IPS-15b (cell line): Measurements from ENCODE around the gene PTPRZ1.

Experiments
- H3K27me3 ChIP-seq: one replicate; pipeline ENCODE4 v1.6.1; 2013; ENCODE audit warnings: low read length; ENCODE audit not compliant: control insufficient read depth, insufficient read depth
- H3K36me3 ChIP-seq: one replicate; pipeline ENCODE4 v1.6.1; 2013; ENCODE audit warnings: low read length; ENCODE audit not compliant: control insufficient read depth, insufficient read depth
- H3K4me1 ChIP-seq: one replicate; pipeline ENCODE4 v1.6.1; 2013; ENCODE audit warnings: mild to moderate bottlenecking, low read length; ENCODE audit not compliant: control insufficient read depth, insufficient read depth
- H3K4me3 ChIP-seq: one replicate; pipeline ENCODE4 v1.5.1; 2013; ENCODE audit warnings: low read depth, low read length
- H3K9ac ChIP-seq: one replicate; pipeline ENCODE4 v1.6.1; 2013; ENCODE audit warnings: low read depth, mild to moderate bottlenecking, low read length
- H3K9me3 ChIP-seq: one replicate; pipeline ENCODE4 v1.6.1; 2013; ENCODE audit warnings: mild to moderate bottlenecking, low read length; ENCODE audit not compliant: control insufficient read depth, insufficient read depth

Gene PTPRZ1

DNA sequence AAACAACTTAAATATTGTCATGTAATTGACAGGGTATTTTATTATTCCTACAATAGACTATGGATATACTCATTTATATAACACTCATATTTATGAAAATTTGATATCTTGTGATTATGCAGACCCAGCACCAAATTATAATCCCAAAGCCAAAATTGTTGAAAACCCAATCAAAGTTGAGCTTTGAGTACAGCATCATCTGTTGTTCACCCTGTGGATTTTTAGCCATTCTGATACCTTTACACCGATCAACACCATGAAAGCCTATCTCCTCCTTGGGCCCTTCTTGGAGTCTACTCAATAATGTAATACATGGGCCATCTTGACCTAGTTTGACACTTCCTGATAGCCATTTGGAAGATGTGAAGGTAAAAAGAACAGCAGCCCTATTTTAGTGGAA lies 221.6 kb downstream of the PTPRZ1 start:
- peaks cover 24% of the 10 kb centered on the region for H3K36me3 ChIP-seq
- no peaks in the 10 kb centered on the region for H3K27me3 ChIP-seq
- H3K4me1 ChIP-seq: peaks cover 14% of the 10 kb centered on the region
- no peaks in the 10 kb centered on the region for H3K9me3 ChIP-seq
- no peak overlapping the region for H3K4me3 ChIP-seq
- no peak overlapping the region for H3K9ac ChIP-seq

GRCh38 chr7:122095642-122096041 lies 222.7 kb downstream of the PTPRZ1 start:
- no peak overlapping the region for H3K4me3 ChIP-seq
- H3K9me3 ChIP-seq: no peaks in the 10 kb centered on the region
- H3K27me3 ChIP-seq: no peaks in the 10 kb centered on the region
- H3K36me3 ChIP-seq: peaks cover 13% of the 10 kb centered on the region
- H3K9ac ChIP-seq: no peak overlapping the region
- H3K4me1 ChIP-seq: peaks cover 9% of the 10 kb centered on the region

- no peak overlapping the region for H3K4me3 ChIP-seq
- no peaks in the 10 kb centered on the region for H3K27me3 ChIP-seq
- H3K4me1 ChIP-seq: no peaks in the 10 kb centered on the region
- H3K36me3 ChIP-seq: peaks cover 4% of the 10 kb centered on the region
- H3K9ac ChIP-seq: no peak overlapping the region
- no peaks in the 10 kb centered on the region for H3K9me3 ChIP-seq
Measured at GRCh38 chr7:122100021-122100420, 227.1 kb downstream of the PTPRZ1 start.

GRCh38 chr7:122103064-122103463 lies 230.1 kb downstream of the PTPRZ1 start:
- Histone ChIP-seq H3K9me3 (no peaks in the 10 kb centered on the region), H3K4me3 (no peak overlapping the region), H3K36me3 (no peaks in the 10 kb centered on the region), H3K9ac (no peak overlapping the region), H3K27me3 (no peaks in the 10 kb centered on the region), H3K4me1 (no peaks in the 10 kb centered on the region)
